Measurements from ENCODE around the gene CRHR1. TPM values are rescaled to one million over a fixed set of nuclear protein-coding genes. Genes with fewer than 3 reads are reported as not detected.
"Not testable (repeated sequence)": the region's sequence is repeated elsewhere in the genome, so short reads cannot be mapped to it uniquely, and the experiment has no call there.

The CRHR1 gene
- total RNA-seq, 1 donor from 2014 or later, result not detected

DNA sequence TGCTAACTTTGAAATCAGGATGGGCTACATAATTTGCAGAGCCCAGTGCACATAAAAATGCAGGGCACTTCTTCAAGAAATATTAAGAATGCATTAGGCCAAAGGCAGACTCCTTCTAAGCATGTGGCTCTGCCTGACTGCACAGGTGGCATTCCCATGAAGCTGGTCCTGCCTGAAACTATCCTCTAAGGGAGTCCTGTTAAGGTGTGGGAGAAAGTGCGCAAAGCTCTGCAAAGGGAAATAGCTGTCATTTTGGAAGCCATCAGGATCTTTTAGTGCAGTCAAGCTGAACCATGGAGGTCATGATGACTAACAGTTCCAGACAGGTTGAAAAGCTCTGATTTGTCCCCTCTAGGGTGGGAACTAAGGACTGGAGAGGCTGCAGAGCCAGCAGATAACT lies 41.9 kb upstream of the CRHR1 start:
- no peak for FAIRE-seq
- TF ChIP-seq, protein P1, sequence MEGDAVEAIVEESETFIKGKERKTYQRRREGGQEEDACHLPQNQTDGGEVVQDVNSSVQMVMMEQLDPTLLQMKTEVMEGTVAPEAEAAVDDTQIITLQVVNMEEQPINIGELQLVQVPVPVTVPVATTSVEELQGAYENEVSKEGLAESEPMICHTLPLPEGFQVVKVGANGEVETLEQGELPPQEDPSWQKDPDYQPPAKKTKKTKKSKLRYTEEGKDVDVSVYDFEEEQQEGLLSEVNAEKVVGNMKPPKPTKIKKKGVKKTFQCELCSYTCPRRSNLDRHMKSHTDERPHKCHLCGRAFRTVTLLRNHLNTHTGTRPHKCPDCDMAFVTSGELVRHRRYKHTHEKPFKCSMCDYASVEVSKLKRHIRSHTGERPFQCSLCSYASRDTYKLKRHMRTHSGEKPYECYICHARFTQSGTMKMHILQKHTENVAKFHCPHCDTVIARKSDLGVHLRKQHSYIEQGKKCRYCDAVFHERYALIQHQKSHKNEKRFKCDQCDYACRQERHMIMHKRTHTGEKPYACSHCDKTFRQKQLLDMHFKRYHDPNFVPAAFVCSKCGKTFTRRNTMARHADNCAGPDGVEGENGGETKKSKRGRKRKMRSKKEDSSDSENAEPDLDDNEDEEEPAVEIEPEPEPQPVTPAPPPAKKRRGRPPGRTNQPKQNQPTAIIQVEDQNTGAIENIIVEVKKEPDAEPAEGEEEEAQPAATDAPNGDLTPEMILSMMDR (IDR thresholded peaks at IDR 0.05; ENCODE audit: insufficient read depth, low read length, severe bottlenecking), result no peak

DNA sequence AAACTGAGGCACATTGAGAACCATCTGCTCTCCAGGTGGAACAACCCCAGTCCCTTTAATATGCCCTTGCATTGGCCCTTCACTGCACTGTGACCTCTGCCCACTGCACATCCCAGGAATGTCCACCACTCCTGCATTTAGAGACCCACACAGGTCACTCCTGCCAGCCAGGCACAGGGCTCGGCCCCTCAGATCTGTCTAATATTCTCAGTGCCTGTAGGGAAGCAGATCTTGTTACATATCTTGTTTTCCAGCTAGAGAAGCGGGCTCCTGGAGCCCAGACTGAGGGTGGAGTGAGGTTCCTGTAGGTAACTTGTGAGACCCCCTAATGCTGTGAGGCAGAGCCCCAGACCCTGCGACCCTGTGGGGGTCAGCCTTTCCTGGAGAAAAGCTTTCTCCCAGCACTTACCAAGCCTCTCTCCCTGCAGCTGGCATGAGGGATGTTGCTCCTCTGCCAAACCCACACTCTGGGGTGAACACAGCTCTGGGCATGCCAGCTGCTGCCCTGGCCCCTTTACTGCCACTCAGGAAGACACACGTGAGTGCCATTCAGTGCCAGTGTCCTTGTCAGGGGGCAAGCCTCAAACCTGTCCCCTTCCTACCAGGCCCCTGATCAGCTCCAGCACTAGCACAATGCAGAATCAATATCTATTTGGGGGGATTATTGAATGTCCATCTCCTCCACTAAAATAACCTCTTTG lies 40.3 kb upstream of the CRHR1 start:
- DNase-seq (ENCODE audit: low read depth) (no peak), FAIRE-seq (no peak)
- peaks cover 6% of the 10 kb centered on the region for H3K27me3 ChIP-seq (ENCODE audit: control insufficient read depth, insufficient read depth, low read length)
- TF ChIP-seq, protein P1 (IDR thresholded peaks at IDR 0.05; ENCODE audit: insufficient read depth, low read length, severe bottlenecking), result no peak
- no peak overlapping the region for H3K4me3 ChIP-seq (ENCODE audit: low read depth, low read length)
- H3K36me3 ChIP-seq (ENCODE audit: control insufficient read depth, insufficient read depth, low read length), result no peaks in the 10 kb centered on the region

More for the DNA sequence above, 41.9 kb upstream of the CRHR1 start:
- peaks cover 6% of the 10 kb centered on the region for H3K27me3 ChIP-seq (ENCODE audit: control insufficient read depth, insufficient read depth, low read length)
- no peak for DNase-seq (ENCODE audit: low read depth)
- no peak overlapping the region for H3K4me3 ChIP-seq (ENCODE audit: low read depth, low read length)
- no peaks in the 10 kb centered on the region for H3K36me3 ChIP-seq (ENCODE audit: control insufficient read depth, insufficient read depth, low read length)

DNA sequence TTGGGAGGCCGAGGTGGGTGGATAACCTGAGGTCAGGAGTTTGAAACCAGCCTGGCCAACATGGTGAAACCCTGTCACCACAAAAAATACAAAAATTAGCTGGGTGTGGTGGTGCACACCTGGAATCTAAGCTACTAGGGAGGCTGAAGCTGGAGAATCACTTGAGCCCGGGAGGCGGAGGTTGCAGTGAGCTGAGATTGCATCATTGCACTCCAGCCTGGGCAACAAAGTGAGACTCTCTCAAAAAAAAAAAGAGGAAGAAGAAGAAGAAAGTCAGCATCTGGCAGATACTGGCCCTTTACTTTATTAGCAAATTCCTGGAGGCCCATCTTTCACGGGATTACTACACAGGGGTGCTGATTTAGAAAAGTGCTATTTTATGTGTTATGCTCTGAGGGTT lies 39.3 kb upstream of the CRHR1 start:
- H3K4me3 ChIP-seq (ENCODE audit: low read depth, low read length); FAIRE-seq; H3K36me3 ChIP-seq (ENCODE audit: control insufficient read depth, insufficient read depth, low read length); DNase-seq (ENCODE audit: low read depth); H3K27me3 ChIP-seq (ENCODE audit: control insufficient read depth, insufficient read depth, low read length): not testable (repeated sequence)

DNA sequence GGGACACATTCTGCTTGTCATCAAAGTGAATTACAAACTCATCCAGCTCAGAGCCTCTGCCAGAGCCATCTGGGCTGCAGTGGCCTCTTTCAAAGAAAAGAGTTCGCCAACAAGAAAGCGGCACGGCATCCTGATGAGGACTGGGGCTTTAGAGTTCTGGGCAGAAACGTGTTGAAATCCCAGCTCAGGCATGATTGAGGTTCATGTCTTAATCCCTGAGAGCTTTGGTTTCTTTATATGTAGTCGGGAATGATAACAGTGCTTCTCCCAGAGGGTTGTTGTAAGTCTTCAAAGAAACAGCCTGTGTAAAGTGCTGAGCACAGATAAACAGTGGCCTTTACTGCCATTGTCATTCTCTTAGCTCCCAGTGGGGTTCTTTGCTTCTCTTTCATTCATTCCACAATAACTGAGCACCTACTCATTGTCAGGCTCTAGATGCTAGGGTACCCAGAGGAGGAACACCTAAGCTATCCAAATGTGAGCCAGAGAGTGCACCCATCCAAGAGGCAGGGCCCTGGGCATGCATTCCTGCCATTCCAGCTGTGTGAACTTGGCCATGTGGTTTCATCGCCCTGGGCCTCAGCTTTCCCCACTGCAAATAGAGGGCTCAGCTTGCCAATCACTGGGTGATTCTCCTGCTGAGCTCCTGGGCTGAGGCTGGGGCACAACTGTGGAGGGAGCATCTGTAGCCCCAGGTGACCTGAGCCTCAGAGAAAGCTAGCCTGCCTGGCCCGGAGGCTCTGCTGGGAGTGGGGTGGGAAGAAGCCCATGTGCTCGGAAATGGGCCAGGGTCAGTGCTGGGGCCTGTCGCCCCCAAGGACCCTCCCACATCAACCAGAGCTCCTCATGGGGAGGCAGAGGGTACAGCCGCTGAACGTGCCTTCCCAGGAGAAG lies 38.3 kb upstream of the CRHR1 start:
- H3K36me3 ChIP-seq (ENCODE audit: control insufficient read depth, insufficient read depth, low read length), result no peaks in the 10 kb centered on the region
- peaks cover 8% of the 10 kb centered on the region for H3K27me3 ChIP-seq (ENCODE audit: control insufficient read depth, insufficient read depth, low read length)
- no peak overlapping the region for H3K4me3 ChIP-seq (ENCODE audit: low read depth, low read length)
- TF ChIP-seq, protein P1 (IDR thresholded peaks at IDR 0.05; ENCODE audit: insufficient read depth, low read length, severe bottlenecking), result no peak
- DNase-seq (ENCODE audit: low read depth) (no peak), FAIRE-seq (no peak)

DNA sequence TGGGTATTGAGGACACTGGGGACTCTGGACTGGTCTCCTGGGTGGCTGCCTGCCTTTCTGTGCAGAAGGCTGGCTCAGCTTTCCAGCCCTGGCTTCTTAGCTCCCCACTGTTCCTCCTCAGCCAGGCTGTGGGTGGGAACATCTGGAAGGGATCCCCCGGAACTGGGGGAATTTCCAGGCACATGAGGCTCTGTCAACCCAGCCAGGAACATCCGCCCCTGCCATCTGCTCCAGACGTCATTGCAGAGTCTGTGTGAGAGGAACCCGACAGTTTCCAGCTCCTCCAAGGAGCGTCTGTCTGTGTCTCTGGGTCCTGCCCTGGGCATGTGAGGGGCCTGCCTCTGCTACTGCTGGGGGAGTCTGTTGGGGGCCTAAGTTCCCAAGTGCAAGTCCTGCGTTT lies 36.2 kb upstream of the CRHR1 start:
- TF ChIP-seq, protein P1 (IDR thresholded peaks at IDR 0.05; ENCODE audit: insufficient read depth, low read length, severe bottlenecking), result no peak
- DNase-seq (ENCODE audit: low read depth) (no peak), FAIRE-seq (no peak)
- H3K36me3 ChIP-seq (ENCODE audit: control insufficient read depth, insufficient read depth, low read length), result no peaks in the 10 kb centered on the region
- H3K27me3 ChIP-seq (ENCODE audit: control insufficient read depth, insufficient read depth, low read length), result peaks cover 8% of the 10 kb centered on the region
- H3K4me3 ChIP-seq (ENCODE audit: low read depth, low read length), result no peak overlapping the region

DNA sequence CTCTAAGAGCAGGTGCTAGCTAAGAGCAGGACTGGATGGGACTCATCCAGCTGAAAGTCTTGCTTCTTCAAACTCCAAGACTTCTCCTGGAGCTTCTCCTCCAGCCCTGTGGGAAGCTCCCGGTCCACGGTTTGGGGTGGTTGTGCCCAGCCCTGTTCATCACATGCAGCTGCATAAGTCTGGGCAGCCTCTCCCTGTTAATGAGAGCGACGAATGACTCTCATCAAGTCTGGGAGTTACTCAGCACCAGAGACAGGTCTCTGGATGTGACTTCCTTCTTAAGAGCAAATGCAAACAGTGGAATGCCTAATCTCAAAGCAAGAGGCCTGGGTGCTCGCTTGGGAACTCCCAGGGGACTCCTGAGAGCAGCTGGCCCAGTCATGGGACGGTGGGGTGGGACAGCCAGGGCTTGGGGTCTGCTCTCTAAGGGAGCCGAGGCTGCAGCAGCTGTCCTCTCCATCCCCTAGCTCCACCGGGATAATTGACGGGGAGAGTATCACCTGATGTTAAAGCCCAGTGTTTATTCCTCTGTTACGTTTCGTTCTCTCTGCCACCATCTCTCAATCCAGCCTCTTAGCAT lies 35.3 kb upstream of the CRHR1 start:
- DNase-seq (ENCODE audit: low read depth), result no peak
- TF ChIP-seq, protein P1 (IDR thresholded peaks at IDR 0.05; ENCODE audit: insufficient read depth, low read length, severe bottlenecking), result no peak
- no peak for FAIRE-seq
- Histone ChIP-seq H3K36me3 (ENCODE audit: control insufficient read depth, insufficient read depth, low read length) (no peaks in the 10 kb centered on the region), H3K4me3 (ENCODE audit: low read depth, low read length) (no peak overlapping the region), H3K27me3 (ENCODE audit: control insufficient read depth, insufficient read depth, low read length) (peaks cover 10% of the 10 kb centered on the region)

Measured in bronchial epithelial cell (primary cell).